Breast epithelium (tissue), 4 donors: Measurements from ENCODE around the gene ALOX12B. TPM values are rescaled to one million over a fixed set of nuclear protein-coding genes. Genes with fewer than 3 reads are reported as not detected.
A peak's percentile ranks its signal among the peaks of the same experiment; 100 is the strongest.

Experiments used
- DNase-seq, 2 donors: peaks; one replicate each; pipeline ENCODE4 v3.0.0-alpha.2; 2019; ENCODE audit warnings: low spot score in 2 of 2
- H3K27ac ChIP-seq, 2 donors: fragments of 200-600 bp; sonication (generic) in 1 of 2; one replicate each; pipeline ENCODE4 v1.5.1; 2016 to 2019; ENCODE audit warnings: mild to moderate bottlenecking in 1 of 2
- H3K27me3 ChIP-seq, 2 donors: fragments of 200-600 bp; sonication (generic) in 1 of 2; one replicate each; pipeline versions ENCODE4 v1.5.1 to v1.6.0; 2017 to 2019; ENCODE audit warnings: control low read depth in 1 of 2, mild to moderate bottlenecking in 1 of 2
- H3K36me3 ChIP-seq: fragments of 200-600 bp; one replicate; pipeline ENCODE4 v1.5.1; 2019
- H3K4me1 ChIP-seq, 2 donors: fragments of 200-600 bp; sonication (generic); one replicate each; pipeline ENCODE4 v1.5.1; 2016 to 2019; ENCODE audit warnings: control low read depth in 1 of 2
- H3K4me3 ChIP-seq, 3 donors: fragments of 200-600 bp; sonication (generic); 1 replicate in 2 of 3; 2 replicates in 1 of 3; pipeline ENCODE4 v1.5.1; 2016 to 2019; ENCODE audit warnings: mild to moderate bottlenecking in 3 of 3, moderate library complexity in 2 of 3
- H3K9me3 ChIP-seq, 2 donors: fragments of 200-600 bp; sonication (generic) in 1 of 2; one replicate each; pipeline ENCODE4 v1.5.1; 2016 to 2019; ENCODE audit warnings: control low read depth in 1 of 2
- POLR2A ChIP-seq: fragments of 450-650 bp; IDR thresholded peaks from one replicate; pipeline ENCODE4 v1.6.1; 2016; ENCODE audit warnings: antibody characterized with exemption, mild to moderate bottlenecking, moderate library complexity
- POLR2AphosphoS5 ChIP-seq, 3 donors: sonication (generic); formaldehyde crosslinking; IDR thresholded peaks; one replicate each; pipeline ENCODE4 v1.6.1; 2017; ENCODE audit warnings: antibody characterized with exemption in 3 of 3
- intact Hi-C: fragments of 100-400 bp; cut with DNase I; formaldehyde crosslinking; loops from one replicate; pipeline ENCODE4 v1.15.1; 2023; ENCODE audit warnings: low total_unique reads
- total RNA-seq, 3 donors: library from RNA; depleted of rRNA; stranded (reverse); fragments of >200 nt; gene quantifications; one replicate each; pipeline ENCODE4 v1.1.0, GENCODE V29; 2016
- TF ChIP-seq, protein P1 (sequence below), 3 donors: fragments of 450-650 bp; IDR thresholded peaks; one replicate each; pipeline ENCODE4 v1.5.1; 2016 to 2017; ENCODE audit warnings: antibody characterized with exemption in 3 of 3, mild to moderate bottlenecking in 3 of 3, moderate library complexity in 3 of 3

Gene ALOX12B
- total RNA-seq, 3 donors from 2014 or later: not detected

DNA sequence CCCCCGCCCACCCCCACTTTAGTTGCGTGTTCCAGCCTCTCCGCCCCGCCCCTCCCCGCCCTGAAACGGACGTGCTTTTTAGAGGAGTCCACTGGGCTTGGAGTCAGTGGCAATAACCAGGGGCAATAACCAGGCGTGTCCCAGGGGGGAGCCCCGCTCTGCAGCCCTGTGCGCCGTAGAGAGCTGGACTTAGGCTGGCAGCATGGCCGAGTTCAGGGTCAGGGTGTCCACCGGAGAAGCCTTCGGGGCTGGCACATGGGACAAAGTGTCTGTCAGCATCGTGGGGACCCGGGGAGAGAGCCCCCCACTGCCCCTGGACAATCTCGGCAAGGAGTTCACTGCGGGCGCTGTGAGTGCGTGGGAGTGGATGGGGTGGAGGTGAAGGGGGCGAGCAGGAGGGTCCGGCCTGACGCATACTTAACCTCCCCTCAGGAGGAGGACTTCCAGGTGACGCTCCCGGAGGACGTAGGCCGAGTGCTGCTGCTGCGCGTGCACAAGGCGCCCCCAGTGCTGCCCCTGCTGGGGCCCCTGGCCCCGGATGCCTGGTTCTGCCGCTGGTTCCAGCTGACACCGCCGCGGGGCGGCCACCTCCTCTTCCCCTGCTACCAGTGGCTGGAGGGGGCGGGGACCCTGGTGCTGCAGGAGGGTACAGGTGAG is 48.4 kb downstream of the ALOX12B start, which contains the start of gene ALOX15B:
Gene ALOX15B, plus strand, starts transcription at position 106 of the 657 bp plus-strand sequence. Its CDS starts 97 bp downstream, at position 203.
- H3K4me1 ChIP-seq: peaks cover 4 to 5% of the 10 kb centered on the region in 2 donors
- TF ChIP-seq, protein P1, sequence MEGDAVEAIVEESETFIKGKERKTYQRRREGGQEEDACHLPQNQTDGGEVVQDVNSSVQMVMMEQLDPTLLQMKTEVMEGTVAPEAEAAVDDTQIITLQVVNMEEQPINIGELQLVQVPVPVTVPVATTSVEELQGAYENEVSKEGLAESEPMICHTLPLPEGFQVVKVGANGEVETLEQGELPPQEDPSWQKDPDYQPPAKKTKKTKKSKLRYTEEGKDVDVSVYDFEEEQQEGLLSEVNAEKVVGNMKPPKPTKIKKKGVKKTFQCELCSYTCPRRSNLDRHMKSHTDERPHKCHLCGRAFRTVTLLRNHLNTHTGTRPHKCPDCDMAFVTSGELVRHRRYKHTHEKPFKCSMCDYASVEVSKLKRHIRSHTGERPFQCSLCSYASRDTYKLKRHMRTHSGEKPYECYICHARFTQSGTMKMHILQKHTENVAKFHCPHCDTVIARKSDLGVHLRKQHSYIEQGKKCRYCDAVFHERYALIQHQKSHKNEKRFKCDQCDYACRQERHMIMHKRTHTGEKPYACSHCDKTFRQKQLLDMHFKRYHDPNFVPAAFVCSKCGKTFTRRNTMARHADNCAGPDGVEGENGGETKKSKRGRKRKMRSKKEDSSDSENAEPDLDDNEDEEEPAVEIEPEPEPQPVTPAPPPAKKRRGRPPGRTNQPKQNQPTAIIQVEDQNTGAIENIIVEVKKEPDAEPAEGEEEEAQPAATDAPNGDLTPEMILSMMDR (IDR thresholded peaks at IDR 0.05): no peak
- no peak for TF ChIP-seq POLR2AphosphoS5 (IDR thresholded peaks at IDR 0.05)
- no peak for TF ChIP-seq POLR2A
- H3K9me3 ChIP-seq: no peaks in the 10 kb centered on the region
- H3K4me3 ChIP-seq: peak within 1 kb of the TSS; percentile 26 to 67 (median 58)
- intact Hi-C loops: no loop called here
- H3K27ac ChIP-seq: peak within 1 kb of the TSS; percentile 82 to 83
- H3K36me3 ChIP-seq: no peaks in the 10 kb centered on the region
- peaks cover 0 to 4% of the 10 kb centered on the region in 2 donors for H3K27me3 ChIP-seq
- peak in 1 of 2 donors; percentile 78 for DNase-seq

GRCh38 chr17:8032442-8032841 is 55.1 kb downstream of the ALOX12B start:
- peaks cover 0 to 7% of the 10 kb centered on the region in 2 donors for H3K27me3 ChIP-seq
- H3K4me1 ChIP-seq: no peaks in the 10 kb centered on the region
- no peak overlapping the region for H3K27ac ChIP-seq
- H3K36me3 ChIP-seq: no peaks in the 10 kb centered on the region
- intact Hi-C loops: no loop called here
- H3K9me3 ChIP-seq: no peaks in the 10 kb centered on the region
- no peak overlapping the region for H3K4me3 ChIP-seq
- no peak for DNase-seq
- TF ChIP-seq POLR2A (no peak), POLR2AphosphoS5 (IDR thresholded peaks at IDR 0.05) (no peak)

DNA sequence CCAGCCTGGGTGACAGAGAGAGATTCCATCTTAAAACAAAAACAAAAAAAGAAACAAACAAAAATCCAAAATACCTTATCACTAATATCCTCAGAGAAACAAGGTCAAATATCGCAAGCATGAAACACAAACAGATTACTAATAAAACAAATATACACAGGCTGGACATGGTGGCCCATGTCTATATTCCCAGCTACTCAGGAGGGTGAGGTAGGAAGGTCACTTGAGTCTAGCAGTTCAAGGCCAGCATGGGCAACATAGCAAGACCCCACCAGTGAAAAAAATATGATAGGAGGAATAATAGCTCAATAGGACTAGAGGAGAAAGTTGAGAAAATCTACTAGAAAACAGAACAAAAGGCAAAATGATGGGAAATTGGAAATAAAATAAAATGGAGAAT is 55.6 kb downstream of the ALOX12B start:
- Histone ChIP-seq H3K36me3 (no peaks in the 10 kb centered on the region), H3K4me1 (no peaks in the 10 kb centered on the region), H3K27me3 (peaks cover 0 to 7% of the 10 kb centered on the region in 2 donors), H3K9me3 (no peaks in the 10 kb centered on the region), H3K4me3 (no peak overlapping the region), H3K27ac (no peak overlapping the region)
- no peak for DNase-seq
- intact Hi-C loops: no loop called here
- no peak for TF ChIP-seq POLR2A
- no peak for TF ChIP-seq POLR2AphosphoS5 (IDR thresholded peaks at IDR 0.05)
- TF ChIP-seq, protein P1 (IDR thresholded peaks at IDR 0.05): no peak

DNA sequence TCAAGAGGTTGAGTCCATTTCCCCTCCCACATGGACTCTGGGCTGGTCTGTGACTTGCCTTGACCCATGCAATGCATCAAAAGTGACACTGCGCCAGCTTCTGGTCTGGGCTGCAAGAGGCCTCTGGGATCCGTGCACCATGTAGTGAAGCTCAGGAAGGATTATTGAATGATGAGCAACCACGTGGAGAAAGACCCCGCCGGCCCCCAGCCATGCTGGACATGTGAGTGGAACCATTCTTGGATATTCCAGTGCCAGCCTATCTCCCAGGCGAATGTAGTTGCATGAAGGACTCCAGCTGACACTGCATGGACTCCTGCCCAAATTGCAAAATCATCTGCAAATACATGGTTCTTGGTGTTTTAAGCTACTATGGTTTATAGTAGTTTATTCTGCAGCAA is 56.3 kb downstream of the ALOX12B start:
- H3K27ac ChIP-seq: no peak overlapping the region
- no peaks in the 10 kb centered on the region for H3K36me3 ChIP-seq
- H3K4me3 ChIP-seq: no peak overlapping the region
- intact Hi-C loops: no loop called here
- no peak for TF ChIP-seq POLR2A
- no peak for TF ChIP-seq POLR2AphosphoS5 (IDR thresholded peaks at IDR 0.05)
- TF ChIP-seq, protein P1 (IDR thresholded peaks at IDR 0.05): no peak
- peaks cover 0 to 7% of the 10 kb centered on the region in 2 donors for H3K27me3 ChIP-seq
- no peak for DNase-seq
- H3K9me3 ChIP-seq: no peaks in the 10 kb centered on the region
- no peaks in the 10 kb centered on the region for H3K4me1 ChIP-seq

- Histone ChIP-seq H3K36me3 (no peaks in the 10 kb centered on the region), H3K4me1 (no peaks in the 10 kb centered on the region), H3K27ac (no peak overlapping the region), H3K9me3 (no peaks in the 10 kb centered on the region), H3K27me3 (peaks cover 0 to 7% of the 10 kb centered on the region in 2 donors), H3K4me3 (no peak overlapping the region)
- DNase-seq: no peak
- TF ChIP-seq POLR2A (no peak), POLR2AphosphoS5 (IDR thresholded peaks at IDR 0.05) (no peak)
- TF ChIP-seq, protein P1 (IDR thresholded peaks at IDR 0.05): no peak
- intact Hi-C loops: no loop called here
These were observed 58.4 kb downstream of the ALOX12B start for GRCh38 chr17:8029121-8029520.
